M059J (cell line): ENCODE measurements around the gene NIPAL3. TPM values are rescaled to one million over a fixed set of nuclear protein-coding genes. Genes with fewer than 3 reads are reported as not detected.
"Not testable (repeated sequence)": the region's sequence is repeated elsewhere in the genome, so short reads cannot be mapped to it uniquely, and the experiment has no call there.

Experiments
- DNase-seq: peaks from one replicate; pipeline ENCODE4 v3.0.0-alpha.2; 2012; ENCODE audit warnings: low read depth
- total RNA-seq: library from RNA; depleted of rRNA; stranded (reverse); fragments of >200 nt; shearing (Covaris generic); gene quantifications from 2 replicates; pipeline ENCODE4 v1.2.3, GENCODE V29; 2014

NIPAL3 gene
- total RNA-seq, 1 experiment from 2014 or later: 39.6 TPM

DNA sequence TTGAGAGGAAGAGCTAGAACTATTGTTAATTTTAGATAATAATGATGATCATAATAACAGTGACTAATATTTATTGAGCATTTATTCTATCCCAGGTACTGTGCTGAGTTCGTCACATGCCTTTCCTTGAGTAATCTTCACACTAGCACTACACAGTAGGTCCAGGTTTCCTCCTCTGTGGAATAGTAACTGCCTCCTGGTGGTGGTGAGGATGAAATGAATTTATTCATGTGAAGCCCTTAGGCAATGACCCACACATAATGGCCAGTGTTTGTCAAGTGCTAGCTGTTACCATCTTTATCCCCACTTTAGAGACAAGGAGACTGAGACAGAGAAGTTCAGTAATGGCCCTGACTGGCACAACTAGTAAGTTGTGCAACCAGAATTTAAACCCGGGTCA lies 5.9 kb downstream of the NIPAL3 start:
- DNase-seq: no peak

DNA sequence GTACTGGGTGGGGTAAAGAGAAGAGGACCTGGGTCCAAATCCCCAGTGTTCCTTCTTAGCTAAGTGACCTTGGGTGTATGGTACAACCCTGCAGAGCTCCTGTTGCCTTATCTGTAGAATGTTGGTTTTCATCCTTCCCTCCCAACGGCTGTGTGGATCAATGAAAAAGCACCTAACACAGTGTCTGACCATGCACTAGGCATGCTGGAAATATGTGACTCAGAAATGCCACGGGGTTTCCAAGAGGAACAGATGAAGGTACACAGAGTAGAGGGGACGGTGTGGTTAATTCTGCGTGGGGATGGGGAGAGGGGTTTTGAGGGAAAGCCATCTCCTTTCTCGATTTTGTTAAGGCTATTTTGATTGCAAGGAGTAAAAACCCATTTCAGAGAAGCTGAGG lies 8.6 kb downstream of the NIPAL3 start:
- DNase-seq: no peak

- DNase-seq: no peak
These were observed 9.4 kb downstream of the NIPAL3 start for GRCh38 chr1:24424990-24425389.

- DNase-seq: no peak
These were observed 9.8 kb downstream of the NIPAL3 start for GRCh38 chr1:24425441-24425840.

GRCh38 chr1:24425922-24426321 lies 10.3 kb downstream of the NIPAL3 start:
- no peak for DNase-seq

DNA sequence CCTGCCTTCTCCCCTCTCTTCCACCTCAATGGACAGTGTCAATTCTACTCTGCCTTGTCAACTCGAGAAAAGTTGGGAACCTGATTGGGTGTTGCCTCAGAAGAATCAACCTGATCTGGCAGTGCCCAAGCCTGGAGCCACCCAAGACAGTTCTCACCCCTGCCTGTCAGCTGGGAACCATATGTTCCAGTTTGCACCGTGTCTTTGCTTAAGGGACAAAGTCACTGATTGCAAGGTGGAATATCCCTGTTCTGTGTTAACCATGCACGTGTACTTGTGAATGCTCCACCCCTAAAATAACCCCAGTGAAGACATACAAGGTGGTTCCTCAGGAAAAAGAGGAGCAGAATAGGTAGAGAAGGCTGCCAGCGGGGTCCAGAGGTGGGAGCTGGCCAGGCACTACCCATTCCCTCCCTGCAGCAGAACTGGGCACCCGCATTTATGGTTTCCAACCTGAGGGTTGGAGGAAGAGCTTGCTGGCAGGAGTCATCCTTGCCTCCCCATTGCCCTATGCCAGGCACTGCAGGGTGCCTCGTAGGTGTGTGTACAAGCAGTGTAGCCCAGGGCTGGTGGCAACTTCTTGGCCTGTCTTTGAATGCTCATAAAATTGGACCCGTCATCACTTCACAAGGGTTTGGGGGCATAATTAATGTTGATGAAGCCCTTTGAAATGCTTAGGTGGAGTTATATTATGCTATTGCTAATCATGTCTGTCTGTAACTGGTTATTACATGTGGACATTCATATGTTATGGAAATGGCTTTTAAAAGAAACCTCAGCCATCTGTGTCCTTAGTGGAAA lies 11.3 kb downstream of the NIPAL3 start:
- no peak for DNase-seq

DNA sequence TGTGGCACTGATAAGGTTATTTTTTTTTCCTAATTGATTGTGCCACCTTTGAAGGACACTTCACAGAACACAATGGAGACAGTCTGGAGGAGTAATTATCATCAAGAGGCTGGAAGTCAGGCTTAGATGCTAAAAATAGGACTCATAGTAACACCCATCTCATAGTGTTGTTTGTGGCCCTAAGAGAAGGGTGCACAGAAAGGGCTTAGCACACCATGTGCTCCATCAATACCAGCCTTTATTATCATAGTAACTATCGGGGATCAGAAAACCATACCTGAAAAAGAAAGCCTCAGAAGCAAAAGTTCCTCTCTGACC lies 11.9 kb downstream of the NIPAL3 start:
- no peak for DNase-seq

DNA sequence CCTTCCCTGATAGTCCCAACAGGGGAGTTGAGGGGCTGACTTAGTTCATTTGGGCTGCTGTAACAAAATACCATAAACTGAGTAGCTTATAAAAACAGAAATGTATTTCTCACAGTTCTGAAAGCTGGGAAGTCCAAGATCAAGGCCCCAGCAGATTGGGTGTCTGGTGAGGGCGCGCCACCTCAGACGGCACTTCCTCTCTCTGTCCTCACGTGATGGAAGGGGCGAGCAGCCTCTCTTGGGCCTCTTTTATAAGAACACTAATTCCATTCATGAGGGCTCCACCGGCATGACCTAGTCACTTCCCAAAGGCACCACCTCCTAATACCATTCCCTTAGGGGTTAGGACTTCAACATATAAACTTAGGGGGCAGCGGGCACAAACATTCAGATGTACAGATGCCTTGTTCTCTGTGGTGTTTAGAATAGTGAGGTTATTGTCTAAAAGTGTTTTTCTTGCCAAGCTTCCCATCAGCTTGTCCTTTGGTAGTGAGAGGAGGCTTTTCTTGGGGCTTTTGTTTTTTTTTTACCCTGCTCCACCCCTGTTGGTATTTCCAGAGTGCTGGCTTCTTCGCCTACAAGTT lies 20.3 kb downstream of the NIPAL3 start:
- DNase-seq: no peak

- no peak for DNase-seq
These were observed 22.2 kb downstream of the NIPAL3 start for GRCh38 chr1:24437631-24438396.

DNA sequence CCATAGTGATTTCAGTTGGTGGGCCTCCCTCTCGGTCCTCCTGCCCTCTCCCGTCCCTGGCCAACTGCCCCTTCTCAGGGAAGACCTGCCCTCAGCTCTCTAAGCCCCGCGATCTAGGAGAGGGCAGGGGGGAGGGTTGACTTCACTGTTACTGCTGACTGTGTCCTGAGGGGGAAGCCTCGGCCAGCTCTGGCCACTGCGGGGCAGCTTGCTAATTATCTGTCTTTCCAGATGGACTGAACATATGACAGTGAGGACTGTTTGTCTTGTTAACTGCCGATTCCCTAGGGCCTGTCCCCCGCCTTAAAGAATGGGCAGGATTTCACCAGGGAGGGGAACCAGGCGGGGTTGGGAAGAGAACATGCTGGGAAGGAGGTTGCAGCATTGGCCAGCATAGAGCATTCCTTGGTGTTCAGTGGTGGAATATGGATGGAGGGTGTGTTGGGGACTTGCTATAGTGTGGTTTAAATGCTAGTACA lies 22.9 kb downstream of the NIPAL3 start:
- DNase-seq: no peak

- no peak for DNase-seq
These were observed 24.8 kb downstream of the NIPAL3 start for GRCh38 chr1:24440436-24440835.

- no peak for DNase-seq
These were observed 25.9 kb downstream of the NIPAL3 start for GRCh38 chr1:24441480-24441879.

DNA sequence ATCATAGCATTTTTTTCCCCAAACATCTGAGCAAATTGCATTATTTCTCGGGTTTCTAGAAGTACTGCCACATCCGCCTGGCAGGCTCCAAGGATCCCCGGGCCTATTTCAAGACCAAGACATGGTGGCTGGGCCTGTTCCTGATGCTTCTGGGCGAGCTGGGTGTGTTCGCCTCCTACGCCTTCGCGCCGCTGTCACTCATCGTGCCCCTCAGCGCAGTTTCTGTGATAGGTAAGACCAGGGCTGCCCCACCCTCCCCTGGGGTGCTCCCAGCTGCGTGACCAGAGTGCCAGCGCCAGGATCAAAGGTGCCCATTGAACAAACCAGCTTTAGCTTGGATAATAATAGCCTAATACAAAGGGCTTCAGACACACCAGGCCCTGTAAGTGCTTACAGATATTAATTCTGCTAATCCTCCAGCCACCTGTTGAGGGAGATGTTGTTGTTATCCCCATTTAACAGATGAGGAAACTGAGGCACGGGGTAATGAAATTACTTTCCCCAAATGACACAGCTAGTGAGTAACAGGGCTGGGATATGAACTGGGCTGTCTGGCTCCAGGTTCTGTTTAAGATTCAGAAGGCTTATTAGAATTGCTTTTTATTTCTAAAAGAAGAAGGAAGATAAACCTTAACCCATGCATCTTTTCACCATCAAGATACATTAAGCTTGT lies 26.5 kb downstream of the NIPAL3 start:
- no peak for DNase-seq

DNA sequence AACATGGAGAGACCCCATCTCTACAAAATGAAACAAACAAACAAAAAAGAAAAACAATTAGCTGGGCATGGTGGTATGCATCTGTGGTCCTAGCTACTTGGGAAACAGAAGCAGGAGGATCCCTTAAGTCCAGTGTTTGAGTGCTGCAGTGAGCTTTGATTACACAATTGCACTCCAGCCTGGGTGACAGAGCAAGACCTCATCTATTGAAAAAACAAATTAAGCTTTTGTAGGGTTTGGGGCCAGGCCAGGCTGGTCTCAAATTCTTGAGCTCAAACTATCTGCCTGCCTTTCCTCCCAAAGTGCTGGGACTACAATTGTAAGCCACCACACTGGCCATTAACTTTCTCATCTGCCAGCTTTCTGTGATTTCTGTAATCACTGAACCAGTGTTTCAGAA lies 27.2 kb downstream of the NIPAL3 start:
- DNase-seq: no peak

DNA sequence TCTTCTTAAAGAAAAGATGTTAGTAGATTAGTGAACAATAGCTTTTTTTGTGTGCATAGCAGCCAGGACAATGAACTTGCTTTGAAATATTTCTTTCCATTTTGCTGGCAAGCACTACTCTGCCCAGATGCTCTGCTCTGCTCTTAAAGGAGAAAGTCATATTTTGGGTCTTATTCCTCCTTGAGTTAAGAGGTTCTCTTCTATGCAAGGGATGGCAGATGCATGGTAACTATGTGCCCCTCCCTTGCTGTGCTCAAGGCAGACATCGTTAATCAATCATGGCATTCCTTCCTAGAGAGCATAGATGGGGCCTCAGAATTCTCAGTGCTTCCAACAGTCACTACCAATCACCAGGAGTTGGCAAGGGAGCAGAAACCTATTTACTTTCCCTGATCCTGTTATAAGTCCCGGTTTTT lies 27.6 kb downstream of the NIPAL3 start:
- no peak for DNase-seq

DNA sequence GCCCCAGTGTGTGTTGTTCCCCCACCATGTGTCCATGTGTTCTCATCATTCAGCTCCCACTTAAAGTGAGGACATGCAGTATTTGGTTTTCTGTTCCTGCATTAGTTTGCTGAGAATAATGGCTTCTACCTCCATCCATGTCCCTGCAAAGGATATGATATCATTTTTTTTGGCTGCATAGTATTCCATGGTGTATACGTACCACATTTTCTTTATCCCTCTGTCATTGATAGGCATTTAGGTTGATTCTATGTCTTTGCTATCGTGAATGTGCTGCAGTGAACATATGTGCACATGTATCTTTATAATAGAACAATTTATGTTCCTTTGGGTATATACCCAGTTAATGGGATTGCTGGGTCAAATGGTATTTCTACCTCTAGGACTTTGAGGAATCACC lies 30.8 kb downstream of the NIPAL3 start:
- not testable (repeated sequence) for DNase-seq

GRCh38 chr1:24450316-24450715 lies 34.7 kb downstream of the NIPAL3 start:
- DNase-seq: no peak

DNA sequence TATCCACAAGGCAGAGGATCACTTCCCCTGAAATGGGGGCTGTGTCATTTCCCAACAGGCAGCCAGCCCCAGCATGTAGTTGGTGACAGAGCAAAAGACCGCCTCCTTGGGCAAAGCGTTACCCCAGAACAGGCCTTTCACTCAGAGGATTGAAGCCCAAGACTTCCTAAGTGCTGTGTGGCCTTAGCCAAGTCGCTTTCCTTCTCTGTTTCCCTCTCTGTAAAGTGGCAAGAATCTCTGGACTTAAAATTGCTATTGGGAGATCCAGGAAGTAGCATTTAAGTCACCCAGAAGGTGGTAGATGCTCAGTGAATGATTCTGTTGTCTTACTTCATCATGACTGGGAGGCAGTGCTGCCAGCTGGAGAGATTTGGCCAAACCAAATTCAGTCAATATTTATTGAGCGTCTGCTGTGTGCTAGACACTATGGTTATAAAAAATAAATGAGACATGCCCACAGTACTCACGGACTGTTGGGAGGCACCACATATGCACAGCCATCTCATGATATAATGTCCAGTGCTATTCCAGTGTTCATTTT lies 35.3 kb downstream of the NIPAL3 start:
- DNase-seq: no peak

DNA sequence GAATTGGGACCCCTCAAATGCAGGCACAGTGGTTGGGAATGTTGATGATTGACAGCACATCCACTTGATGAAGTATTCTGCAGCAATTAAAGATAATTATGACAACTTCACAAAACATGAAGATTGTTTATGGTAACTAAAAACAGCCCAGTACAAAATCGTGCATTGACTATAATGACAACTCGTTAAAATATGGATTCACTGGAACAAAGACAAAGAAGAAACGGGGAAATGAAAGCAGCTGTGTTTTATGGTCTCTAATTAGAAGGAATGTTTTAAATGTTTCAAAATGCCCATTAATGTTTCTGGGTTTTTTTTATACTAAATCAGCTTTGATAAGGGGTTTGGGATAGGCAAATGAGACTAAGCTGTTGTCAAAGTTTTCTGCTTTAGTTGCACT lies 36.1 kb downstream of the NIPAL3 start:
- DNase-seq: no peak

GRCh38 chr1:24452922-24453485 lies 37.4 kb downstream of the NIPAL3 start:
- DNase-seq: no peak

GRCh38 chr1:24454673-24455072 lies 39.1 kb downstream of the NIPAL3 start:
- no peak for DNase-seq

DNA sequence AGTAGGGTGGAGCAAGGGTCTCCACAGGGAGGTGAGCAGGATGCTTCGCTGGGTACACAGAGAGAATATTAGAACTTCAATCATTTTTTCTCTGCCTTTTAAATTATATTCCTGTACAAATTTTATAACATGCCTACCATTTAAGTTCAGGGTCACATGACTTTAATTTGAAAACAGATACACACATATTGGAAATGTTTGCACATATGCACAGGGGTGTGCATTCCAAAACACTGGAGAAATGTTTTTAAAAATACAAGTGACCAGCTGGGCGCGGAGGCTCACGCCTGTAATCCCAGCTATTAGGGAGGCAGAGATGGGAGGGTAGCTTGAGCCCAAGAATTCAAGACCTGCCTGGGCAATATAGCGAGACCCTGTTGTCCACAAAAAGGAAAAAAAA lies 39.7 kb downstream of the NIPAL3 start:
- no peak for DNase-seq
